Neural progenitor cell (in vitro differentiated cells): ENCODE measurements around the gene RPL39L.

Source experiments
- EZH2 ChIP-seq: fragments of 200-600 bp; sonication (generic); IDR thresholded peaks from 2 replicates; pipeline ENCODE4 v1.6.1; 2017; ENCODE audit warnings: antibody characterized with exemption, mild to moderate bottlenecking, moderate library complexity
- EZH2phosphoT487 ChIP-seq: fragments of 200-600 bp; sonication (generic); IDR thresholded peaks from 2 replicates; pipeline ENCODE4 v1.6.1; 2017; ENCODE audit warnings: antibody characterized with exemption
- TF ChIP-seq, protein P1 (sequence below): fragments of 200-600 bp; sonication (generic); IDR thresholded peaks from 2 replicates; pipeline ENCODE4 v1.5.1; 2017; ENCODE audit warnings: antibody characterized with exemption, mild to moderate bottlenecking

DNA sequence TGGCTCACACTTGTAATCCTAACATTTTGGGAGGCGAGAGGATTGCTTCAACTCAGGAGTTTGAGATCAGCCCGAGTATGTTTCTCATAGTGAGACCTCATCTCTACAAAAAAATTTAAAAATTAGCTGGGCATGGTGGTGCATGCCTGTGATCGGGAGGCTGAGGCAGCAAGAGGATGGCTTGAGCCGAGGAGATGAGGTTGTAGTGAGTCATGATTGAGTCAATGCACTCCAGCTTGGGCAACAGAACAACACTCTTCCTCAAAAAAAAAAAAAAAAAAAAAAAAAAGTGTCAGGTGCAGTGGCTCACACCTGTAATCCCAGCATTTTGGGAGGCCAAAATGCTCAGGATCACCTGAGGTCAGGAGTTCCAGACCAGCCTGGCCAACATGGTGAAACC is 2.4 kb downstream of the RPL39L start:
- TF ChIP-seq, protein P1, sequence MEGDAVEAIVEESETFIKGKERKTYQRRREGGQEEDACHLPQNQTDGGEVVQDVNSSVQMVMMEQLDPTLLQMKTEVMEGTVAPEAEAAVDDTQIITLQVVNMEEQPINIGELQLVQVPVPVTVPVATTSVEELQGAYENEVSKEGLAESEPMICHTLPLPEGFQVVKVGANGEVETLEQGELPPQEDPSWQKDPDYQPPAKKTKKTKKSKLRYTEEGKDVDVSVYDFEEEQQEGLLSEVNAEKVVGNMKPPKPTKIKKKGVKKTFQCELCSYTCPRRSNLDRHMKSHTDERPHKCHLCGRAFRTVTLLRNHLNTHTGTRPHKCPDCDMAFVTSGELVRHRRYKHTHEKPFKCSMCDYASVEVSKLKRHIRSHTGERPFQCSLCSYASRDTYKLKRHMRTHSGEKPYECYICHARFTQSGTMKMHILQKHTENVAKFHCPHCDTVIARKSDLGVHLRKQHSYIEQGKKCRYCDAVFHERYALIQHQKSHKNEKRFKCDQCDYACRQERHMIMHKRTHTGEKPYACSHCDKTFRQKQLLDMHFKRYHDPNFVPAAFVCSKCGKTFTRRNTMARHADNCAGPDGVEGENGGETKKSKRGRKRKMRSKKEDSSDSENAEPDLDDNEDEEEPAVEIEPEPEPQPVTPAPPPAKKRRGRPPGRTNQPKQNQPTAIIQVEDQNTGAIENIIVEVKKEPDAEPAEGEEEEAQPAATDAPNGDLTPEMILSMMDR: no peak
- no peak for TF ChIP-seq EZH2phosphoT487
- no peak for TF ChIP-seq EZH2
